ENCODE measurements around the gene DMAC2L. TPM values are rescaled to one million over a fixed set of nuclear protein-coding genes. Genes with fewer than 3 reads are reported as not detected.

DMAC2L gene
- total RNA-seq, 1 donor from 2014 or later: 13.9 TPM

GRCh38 chr14:50343434-50343833 is 31.3 kb downstream of the DMAC2L start:
- no peak for DNase-seq (ENCODE audit: extremely low spot score, unreplicated experiment)
- Mint-ChIP-seq H3K36me3 (no peaks in the 10 kb centered on the region), H3K4me1 (ENCODE audit: unreplicated experiment) (peaks cover 20% of the 10 kb centered on the region), H3K4me3 (no peak overlapping the region), H3K9me3 (peaks cover 7% of the 10 kb centered on the region), H3K27me3 (no peaks in the 10 kb centered on the region), H3K27ac (no peak overlapping the region)
- no peak for TF ChIP-seq CTCF (conservative IDR thresholded peaks at IDR 0.05)

- H3K4me3 Mint-ChIP-seq: no peak overlapping the region
These were observed 32.1 kb downstream of the DMAC2L start for GRCh38 chr14:50344116-50344775.

GRCh38 chr14:50344876-50345563 is 32.9 kb downstream of the DMAC2L start:
- Mint-ChIP-seq H3K36me3 (no peaks in the 10 kb centered on the region), H3K4me3 (no peak overlapping the region), H3K27ac (no peak overlapping the region), H3K27me3 (no peaks in the 10 kb centered on the region), H3K9me3 (peaks cover 7% of the 10 kb centered on the region), H3K4me1 (ENCODE audit: unreplicated experiment) (peaks cover 20% of the 10 kb centered on the region)
- DNase-seq (ENCODE audit: extremely low spot score, unreplicated experiment): no peak
- TF ChIP-seq CTCF (conservative IDR thresholded peaks at IDR 0.05): no peak

More at GRCh38 chr14:50344116-50344775, 32.1 kb downstream of the DMAC2L start:
- Mint-ChIP-seq H3K9me3 (peaks cover 7% of the 10 kb centered on the region), H3K36me3 (no peaks in the 10 kb centered on the region), H3K27ac (no peak overlapping the region), H3K27me3 (no peaks in the 10 kb centered on the region), H3K4me1 (ENCODE audit: unreplicated experiment) (peaks cover 20% of the 10 kb centered on the region)
- no peak for DNase-seq (ENCODE audit: extremely low spot score, unreplicated experiment)
- TF ChIP-seq CTCF (conservative IDR thresholded peaks at IDR 0.05): no peak

- H3K4me1 Mint-ChIP-seq (ENCODE audit: unreplicated experiment): peaks cover 20% of the 10 kb centered on the region
- peak overlapping the region; percentile 19 for H3K27ac Mint-ChIP-seq
- no peak overlapping the region for H3K4me3 Mint-ChIP-seq
- DNase-seq (ENCODE audit: extremely low spot score, unreplicated experiment): no peak
- no peaks in the 10 kb centered on the region for H3K27me3 Mint-ChIP-seq
- H3K36me3 Mint-ChIP-seq: no peaks in the 10 kb centered on the region
- peaks cover 7% of the 10 kb centered on the region for H3K9me3 Mint-ChIP-seq
- TF ChIP-seq CTCF (conservative IDR thresholded peaks at IDR 0.05): no peak
These were observed 33.8 kb downstream of the DMAC2L start for GRCh38 chr14:50345846-50346422.

GRCh38 chr14:50347521-50347920 is 35.4 kb downstream of the DMAC2L start:
- peaks cover 19% of the 10 kb centered on the region for H3K4me1 Mint-ChIP-seq (ENCODE audit: unreplicated experiment)
- H3K4me3 Mint-ChIP-seq: no peak overlapping the region
- H3K9me3 Mint-ChIP-seq: peaks cover 7% of the 10 kb centered on the region
- DNase-seq (ENCODE audit: extremely low spot score, unreplicated experiment): no peak
- H3K36me3 Mint-ChIP-seq: no peaks in the 10 kb centered on the region
- H3K27ac Mint-ChIP-seq: peak overlapping the region; percentile 63
- TF ChIP-seq CTCF (conservative IDR thresholded peaks at IDR 0.05): no peak
- H3K27me3 Mint-ChIP-seq: no peaks in the 10 kb centered on the region

Data from type B pancreatic cell (in vitro differentiated cells).